MM.1S (cell line): ENCODE results near the gene CNPY1.

ENCODE experiments used
- EZH2 ChIP-seq: fragments of 300-600 bp; sonication (generic); optimal IDR thresholded peaks from 2 replicates; pipeline ENCODE3; 2017; ENCODE audit warnings: low read depth, mild to moderate bottlenecking, antibody characterized with exemption, low read length, mixed read lengths
- TF ChIP-seq, protein P1 (sequence below): fragments of 300-600 bp; sonication (generic); IDR thresholded peaks from 2 replicates; pipeline ENCODE4 v1.5.1; 2016; ENCODE audit warnings: antibody characterized with exemption, low read length, mixed read lengths

DNA sequence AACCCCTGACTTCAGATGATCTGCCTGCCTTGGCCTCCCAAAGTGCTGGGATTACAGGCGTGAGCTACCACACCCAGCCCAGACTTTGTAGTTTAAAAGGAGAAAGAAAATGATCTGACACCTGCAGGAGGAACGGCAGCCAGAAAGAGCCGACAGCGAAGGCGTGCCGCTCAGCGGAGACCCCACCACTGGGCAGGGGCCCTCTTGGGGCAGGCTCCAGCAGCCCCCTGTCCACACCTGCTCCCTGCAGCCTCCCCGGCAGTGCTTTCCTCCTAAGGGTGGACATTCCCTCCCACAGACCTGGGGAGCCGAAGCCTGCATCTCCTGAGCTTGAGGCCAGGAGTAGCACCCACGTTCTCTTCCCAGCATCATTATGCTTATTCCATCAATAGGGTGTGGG lies 19.2 kb upstream of the CNPY1 start:
- TF ChIP-seq, protein P1, sequence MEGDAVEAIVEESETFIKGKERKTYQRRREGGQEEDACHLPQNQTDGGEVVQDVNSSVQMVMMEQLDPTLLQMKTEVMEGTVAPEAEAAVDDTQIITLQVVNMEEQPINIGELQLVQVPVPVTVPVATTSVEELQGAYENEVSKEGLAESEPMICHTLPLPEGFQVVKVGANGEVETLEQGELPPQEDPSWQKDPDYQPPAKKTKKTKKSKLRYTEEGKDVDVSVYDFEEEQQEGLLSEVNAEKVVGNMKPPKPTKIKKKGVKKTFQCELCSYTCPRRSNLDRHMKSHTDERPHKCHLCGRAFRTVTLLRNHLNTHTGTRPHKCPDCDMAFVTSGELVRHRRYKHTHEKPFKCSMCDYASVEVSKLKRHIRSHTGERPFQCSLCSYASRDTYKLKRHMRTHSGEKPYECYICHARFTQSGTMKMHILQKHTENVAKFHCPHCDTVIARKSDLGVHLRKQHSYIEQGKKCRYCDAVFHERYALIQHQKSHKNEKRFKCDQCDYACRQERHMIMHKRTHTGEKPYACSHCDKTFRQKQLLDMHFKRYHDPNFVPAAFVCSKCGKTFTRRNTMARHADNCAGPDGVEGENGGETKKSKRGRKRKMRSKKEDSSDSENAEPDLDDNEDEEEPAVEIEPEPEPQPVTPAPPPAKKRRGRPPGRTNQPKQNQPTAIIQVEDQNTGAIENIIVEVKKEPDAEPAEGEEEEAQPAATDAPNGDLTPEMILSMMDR = no peak
- TF ChIP-seq EZH2 = no peak
